HepG2 (cell line): Measurements from ENCODE around the gene EVI2B. TPM values are rescaled to one million over a fixed set of nuclear protein-coding genes. Genes with fewer than 3 reads are reported as not detected.

ENCODE experiments used
- ATAC-seq: fragments of 200-7000 bp; cut with Tn5 transposase; 3 replicates; pipeline ENCODE4 v1.9.1; 2020; ENCODE audit warnings: mild to moderate bottlenecking, moderate library complexity
- BruUV-seq: library from RNA; stranded (reverse); fragments of 400-500 nt; replicated peaks from 2 replicates; lab custom pipeline; 2021; lab: Mats Ljungman, UMichigan
- CTCF ChIA-PET: fragments of 300-600 bp; formaldehyde crosslinking; extraction: SDS; loops from one replicate; lab custom pipeline; 2021; ENCODE audit warnings: low total read pairs, inconsistent platforms, low intra/inter-chr PET ratio; lab: Yijun Ruan, JAX
- POLR2A ChIA-PET: fragments of 350-600 bp; sonication (Branson Sonifier 250); formaldehyde crosslinking; loops from one replicate; lab custom pipeline; 2020; ENCODE audit warnings: antibody characterized with exemption, inconsistent platforms; lab: Yijun Ruan, JAX
- DNase-seq: peaks from one replicate; pipeline ENCODE4 v3.0.0-alpha.2; 2015; ENCODE audit warnings: low spot score
- FAIRE-seq: peaks from 3 replicates; lab custom pipeline; 2011; peaks lifted over from hg19 to GRCh38; lab: Jason Lieb, UNC
- H2AFZ ChIP-seq: one replicate; pipeline ENCODE4 v1.6.1; 2011; ENCODE audit warnings: low read length, inconsistent platforms
- H3K27ac ChIP-seq: fragments of 300-600 bp; 3 replicates; pipeline ENCODE4 v1.8.0; 2011; ENCODE audit warnings: mixed run types, mild to moderate bottlenecking, mixed read lengths, low read length, inconsistent platforms; ENCODE audit not compliant: insufficient read depth; ENCODE audit errors: extremely low read length
- H3K27me3 ChIP-seq, 2 experiments: fragments of 200-600 bp in 1 of 2; 2 replicates in 1 of 2; 3 replicates in 1 of 2; pipeline versions ENCODE4 v1.6.0 to v1.8.0; 2011; ENCODE audit warnings: low read length in 2 of 2, mild to moderate bottlenecking in 2 of 2, moderate library complexity in 2 of 2, inconsistent platforms in 1 of 2; ENCODE audit not compliant: insufficient read depth in 2 of 2, control insufficient read depth in 1 of 2
- H3K36me3 ChIP-seq, 2 experiments: fragments of 200-600 bp in 1 of 2; replicated peaks in 1 of 2; 2 replicates in 1 of 2; 3 replicates in 1 of 2; pipeline versions ENCODE4 v1.5.1 to v1.8.0; 2011; ENCODE audit warnings: low read length in 2 of 2, inconsistent platforms in 1 of 2; ENCODE audit not compliant: insufficient read depth in 2 of 2, control insufficient read depth in 1 of 2
- H3K4me1 ChIP-seq: 2 replicates; pipeline ENCODE4 v1.5.1; 2012; ENCODE audit warnings: low read length, inconsistent platforms; ENCODE audit not compliant: insufficient read depth
- H3K4me2 ChIP-seq: 2 replicates; pipeline ENCODE4 v1.6.0; 2011; ENCODE audit warnings: low read depth, low read length, inconsistent platforms
- H3K4me3 ChIP-seq, 3 experiments: fragments of 200-600 bp in 1 of 3; sonication (generic), shearing (Covaris generic) in 1 of 3; replicated peaks in 1 of 3; 2 replicates each; pipeline ENCODE4 v1.5.1; 2011 to 2016; ENCODE audit warnings: low read length in 3 of 3, inconsistent platforms in 2 of 3, low read depth in 2 of 3, mild to moderate bottlenecking in 2 of 3, control low read depth in 1 of 3, mixed read lengths in 1 of 3; ENCODE audit not compliant: insufficient read depth in 1 of 3
- H3K79me2 ChIP-seq: one replicate; pipeline ENCODE4 v1.6.1; 2011; ENCODE audit warnings: low read length, inconsistent platforms; ENCODE audit not compliant: insufficient read depth
- H3K9ac ChIP-seq: 2 replicates; pipeline ENCODE4 v1.6.0; 2011; ENCODE audit warnings: mild to moderate bottlenecking, low read depth, low read length, inconsistent platforms; ENCODE audit not compliant: insufficient read depth
- H3K9me3 ChIP-seq: 2 replicates; pipeline ENCODE4 v1.5.1; 2012; ENCODE audit warnings: mild to moderate bottlenecking, low read length
- H4K20me1 ChIP-seq: 2 replicates; pipeline ENCODE4 v1.6.0; 2011; ENCODE audit warnings: inconsistent platforms, mild to moderate bottlenecking, low read length, moderate library complexity; ENCODE audit not compliant: insufficient read depth
- ATF7 ChIP-seq, 2 experiments: fragments of 450-650 bp in 1 of 2; sonication (generic) in 1 of 2; formaldehyde crosslinking in 1 of 2; IDR thresholded peaks; 2 replicates each; pipeline versions ENCODE4 v1.4.0 to v1.6.1; 2016 to 2020; ENCODE audit warnings: antibody characterized with exemption in 1 of 2, mild to moderate bottlenecking in 1 of 2, missing genetic modification reagents in 1 of 2
- GATAD2A ChIP-seq: IDR thresholded peaks from 2 replicates; pipeline ENCODE4 v1.6.1; 2016
- HMGXB3 ChIP-seq: sonication (generic); formaldehyde crosslinking; IDR thresholded peaks from 2 replicates; pipeline ENCODE4 v1.4.0; 2020; ENCODE audit warnings: missing genetic modification reagents, borderline replicate concordance
- KDM2A ChIP-seq: sonication (generic); formaldehyde crosslinking; IDR thresholded peaks from 2 replicates; pipeline ENCODE4 v1.4.0; 2020; ENCODE audit warnings: low read depth, missing genetic modification reagents, borderline replicate concordance
- MTA1 ChIP-seq: sonication (generic); formaldehyde crosslinking; IDR thresholded peaks from 2 replicates; pipeline ENCODE4 v1.4.0; 2020; ENCODE audit warnings: missing genetic modification reagents, mild to moderate bottlenecking, borderline replicate concordance
- MYC ChIP-seq: sonication (generic); formaldehyde crosslinking; IDR thresholded peaks from 2 replicates; pipeline ENCODE4 v1.9.0; 2021; ENCODE audit warnings: missing genetic modification reagents, borderline replicate concordance
- SP140L ChIP-seq: sonication (generic); formaldehyde crosslinking; IDR thresholded peaks from 2 replicates; pipeline ENCODE4 v1.4.0; 2020; ENCODE audit warnings: missing genetic modification reagents, borderline replicate concordance
- STAG1 ChIP-seq: sonication (generic); formaldehyde crosslinking; IDR thresholded peaks from 2 replicates; pipeline ENCODE4 v1.4.0; 2020; ENCODE audit warnings: missing genetic modification reagents
- THYN1 ChIP-seq: sonication (generic); formaldehyde crosslinking; IDR thresholded peaks from 2 replicates; pipeline ENCODE4 v1.8.1; 2023; ENCODE audit warnings: low read depth, mild to moderate bottlenecking, moderate library complexity, missing genetic modification reagents, borderline replicate concordance
- ZNF331 ChIP-seq: sonication (generic); formaldehyde crosslinking; IDR thresholded peaks from 2 replicates; pipeline ENCODE4 v1.4.0; 2020; ENCODE audit warnings: missing genetic modification reagents
- ZNF549 ChIP-seq: sonication (generic); formaldehyde crosslinking; IDR thresholded peaks from 2 replicates; pipeline ENCODE4 v1.5.0; 2020; ENCODE audit warnings: missing genetic modification reagents
- WGBS: methylation state at CpG from one replicate; pipeline ENCODE4 v1.1.6; 2017; ENCODE audit warnings: low lambda C conversion rate; 5-methylcytosine and 5-hydroxymethylcytosine counted together
- in situ Hi-C: cut with HindIII; loops from 2 replicates; pipeline ENCODE4 v1.10.0; 2017; ENCODE audit warnings: low pct_unique_long_range_greater_than_20kb; ENCODE audit not compliant: extremely low pct_ligation_motif_present
- intact Hi-C: fragments of 100-400 bp; cut with micrococcal nuclease; formaldehyde crosslinking; loops from one replicate; pipeline ENCODE4 v1.10.0; 2022; ENCODE audit not compliant: unreplicated experiment
- polyA plus RNA-seq, 8 experiments: library from polyadenylated mRNA; depleted of rRNA in 3 of 8; stranded (reverse) in 7 of 8; unstranded in 1 of 8; fragments of >200 nt; fragmentation: Illumina TruSeq in 4 of 8; extraction: Trizol in 4 of 8; gene quantifications; 2 replicates each; pipeline versions ENCODE4 v1.2.1 to v1.2.3, GENCODE V29; 2011 to 2016; ENCODE audit warnings: low read depth in 4 of 8, missing spikeins in 1 of 8, mixed read lengths in 1 of 8; ENCODE audit not compliant: insufficient read depth in 1 of 8
- total RNA-seq, 5 experiments: library from RNA; depleted of rRNA; stranded (reverse); fragments of >200 nt; fragmentation: Illumina TruSeq; extraction: Trizol; gene quantifications; 2 replicates each; pipeline ENCODE4 v1.2.3, GENCODE V29; 2016; ENCODE audit warnings: low read depth in 1 of 5
- TF ChIP-seq, protein P1 (sequence below): fragments of 450-650 bp; IDR thresholded peaks from 2 replicates; pipeline ENCODE4 v1.6.1; 2017; ENCODE audit warnings: mild to moderate bottlenecking

The EVI2B gene
- total and polyA plus RNA-seq, 2 of the 13 experiments (the other 11 are each of a cell fraction or from before 2014, with no cell fraction given), result not detected

GRCh38 chr17:31321966-31322365 lies 8.1 kb upstream of the EVI2B start:
- no peaks in the 10 kb centered on the region for H4K20me1 ChIP-seq
- TF ChIP-seq ZNF549, result no peak
- no peak for TF ChIP-seq MYC (CRISPR knock-in tag)
- TF ChIP-seq ZNF331 (CRISPR knock-in tag), result no peak
- no TSS peak for BruUV-seq
- H3K36me3 ChIP-seq, result peaks cover 0 to 7% of the 10 kb centered on the region in 2 experiments; a peak in 3 of 5 replicates
- no peaks in the 10 kb centered on the region for H3K79me2 ChIP-seq
- no peaks in the 10 kb centered on the region for H3K9me3 ChIP-seq
- intact Hi-C loops (no loop called here), in situ Hi-C loops (no loop called here)
- no peak overlapping the region for H3K27ac ChIP-seq
- no peak overlapping the region for H3K4me2 ChIP-seq
- no peaks in the 10 kb centered on the region for H3K27me3 ChIP-seq
- ATAC-seq (no peak), DNase-seq (no peak), FAIRE-seq (no peak)
- H3K4me1 ChIP-seq, result no peaks in the 10 kb centered on the region
- no peak overlapping the region for H2AFZ ChIP-seq
- WGBS, result 98% methylated on average over 4 of the region's 4 CpGs
- ChIA-PET POLR2A (no interaction called here), CTCF (no interaction called here)
- H3K9ac ChIP-seq, result no peak overlapping the region
- H3K4me3 ChIP-seq, result no peak overlapping the region

DNA sequence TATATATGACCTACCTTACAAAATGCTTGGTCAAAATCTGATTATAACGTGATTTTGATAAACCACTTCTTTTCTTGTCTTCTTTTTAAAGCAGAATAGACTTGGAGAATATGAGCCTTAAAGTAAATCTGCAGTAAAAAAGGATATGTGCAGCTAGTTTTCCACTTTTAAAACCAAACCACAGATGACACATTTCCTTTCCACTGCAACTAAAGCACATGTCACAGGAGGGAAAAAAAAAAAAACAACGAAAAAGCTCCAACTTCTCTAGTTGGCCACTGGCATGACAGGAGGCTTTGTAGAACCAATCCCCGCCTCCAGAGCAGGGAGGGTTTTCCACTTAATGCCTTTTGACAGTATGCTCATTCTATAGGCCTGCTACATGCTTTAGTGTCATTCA lies 7.6 kb upstream of the EVI2B start, which contains the start of gene EVI2A:
TSS of gene EVI2A (minus strand) at position 142 of the 400 bp plus-strand sequence. CDS start 2,609 bp downstream, outside the sequence.
- Histone ChIP-seq H2AFZ (no peak within 1 kb of the TSS), H3K9ac (no peak within 1 kb of the TSS), H3K27ac (no peak within 1 kb of the TSS), H3K79me2 (no peaks in the 10 kb centered on the region), H3K9me3 (no peaks in the 10 kb centered on the region), H4K20me1 (no peaks in the 10 kb centered on the region), H3K4me2 (no peak within 1 kb of the TSS), H3K4me3 (no peak within 1 kb of the TSS), H3K27me3 (no peaks in the 10 kb centered on the region), H3K36me3 (peaks cover 0 to 7% of the 10 kb centered on the region in 2 experiments; a peak in 3 of 5 replicates), H3K4me1 (no peaks in the 10 kb centered on the region)
- FAIRE-seq (no peak), ATAC-seq (no peak), DNase-seq (no peak)
- CTCF ChIA-PET, result no interaction called here
- in situ Hi-C loops (no loop called here), intact Hi-C loops (no loop called here)
- WGBS, result 95% methylated on average over 3 of the region's 3 CpGs
- POLR2A ChIA-PET, result no interaction called here
- BruUV-seq, result no TSS peak
- TF ChIP-seq MTA1 (CRISPR knock-in tag) (no peak), GATAD2A (CRISPR knock-in tag) (no peak), SP140L (CRISPR knock-in tag) (no peak), STAG1 (CRISPR knock-in tag) (no peak), THYN1 (CRISPR knock-in tag) (no peak), HMGXB3 (CRISPR knock-in tag) (no peak), ATF7 (IDR thresholded peaks at IDR 0.05) (no peak), ATF7 (CRISPR knock-in tag; IDR thresholded peaks at IDR 0.05) (no peak), KDM2A (CRISPR knock-in tag) (no peak)
- TF ChIP-seq, protein P1, sequence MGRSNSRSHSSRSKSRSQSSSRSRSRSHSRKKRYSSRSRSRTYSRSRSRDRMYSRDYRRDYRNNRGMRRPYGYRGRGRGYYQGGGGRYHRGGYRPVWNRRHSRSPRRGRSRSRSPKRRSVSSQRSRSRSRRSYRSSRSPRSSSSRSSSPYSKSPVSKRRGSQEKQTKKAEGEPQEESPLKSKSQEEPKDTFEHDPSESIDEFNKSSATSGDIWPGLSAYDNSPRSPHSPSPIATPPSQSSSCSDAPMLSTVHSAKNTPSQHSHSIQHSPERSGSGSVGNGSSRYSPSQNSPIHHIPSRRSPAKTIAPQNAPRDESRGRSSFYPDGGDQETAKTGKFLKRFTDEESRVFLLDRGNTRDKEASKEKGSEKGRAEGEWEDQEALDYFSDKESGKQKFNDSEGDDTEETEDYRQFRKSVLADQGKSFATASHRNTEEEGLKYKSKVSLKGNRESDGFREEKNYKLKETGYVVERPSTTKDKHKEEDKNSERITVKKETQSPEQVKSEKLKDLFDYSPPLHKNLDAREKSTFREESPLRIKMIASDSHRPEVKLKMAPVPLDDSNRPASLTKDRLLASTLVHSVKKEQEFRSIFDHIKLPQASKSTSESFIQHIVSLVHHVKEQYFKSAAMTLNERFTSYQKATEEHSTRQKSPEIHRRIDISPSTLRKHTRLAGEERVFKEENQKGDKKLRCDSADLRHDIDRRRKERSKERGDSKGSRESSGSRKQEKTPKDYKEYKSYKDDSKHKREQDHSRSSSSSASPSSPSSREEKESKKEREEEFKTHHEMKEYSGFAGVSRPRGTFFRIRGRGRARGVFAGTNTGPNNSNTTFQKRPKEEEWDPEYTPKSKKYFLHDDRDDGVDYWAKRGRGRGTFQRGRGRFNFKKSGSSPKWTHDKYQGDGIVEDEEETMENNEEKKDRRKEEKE, result no peak
